ENCODE results near the gene PTPRN. TPM values are rescaled to one million over a fixed set of nuclear protein-coding genes. Genes with fewer than 3 reads are reported as not detected.

The PTPRN gene
- polyA plus RNA-seq, 1 donor (not counting 4 experiments of a cell fraction or from before 2014, with no cell fraction given): not detected

GRCh38 chr2:219300022-219300421, 9.2 kb downstream of the PTPRN start:
- FAIRE-seq (no peak), DNase-seq (ENCODE audit: low read depth, low spot score) (no peak)
- Histone ChIP-seq H3K27ac (ENCODE audit: control insufficient read depth, insufficient read depth, low read length) (no peak overlapping the region), H3K79me2 (ENCODE audit: control insufficient read depth, insufficient read depth, low read length) (no peaks in the 10 kb centered on the region), H3K27me3 (ENCODE audit: control insufficient read depth, extremely low read depth, insufficient read depth, low read length) (peaks cover 45% of the 10 kb centered on the region), H2AFZ (ENCODE audit: control insufficient read depth, low read length) (no peak overlapping the region), H4K20me1 (ENCODE audit: control insufficient read depth, extremely low read depth, insufficient read depth, low read length) (no peaks in the 10 kb centered on the region), H3K9ac (ENCODE audit: control insufficient read depth, extremely low read depth, insufficient read depth, low read length) (no peak overlapping the region), H3K4me1 (ENCODE audit: control insufficient read depth, extremely low read depth, insufficient read depth, low read length) (no peaks in the 10 kb centered on the region), H3K4me2 (ENCODE audit: control insufficient read depth, extremely low read depth, insufficient read depth, low read depth, low read length) (no peak overlapping the region), H3K4me3 (ENCODE audit: control insufficient read depth in 2 of 3, extremely low read depth in 1 of 3, insufficient read depth in 2 of 3, low read depth in 1 of 3, low read length in 3 of 3) (no peak overlapping the region), H3K36me3 (ENCODE audit: control insufficient read depth in 2 of 2, extremely low read depth in 1 of 2, insufficient read depth in 2 of 2, low read length in 2 of 2) (no peaks in the 10 kb centered on the region), H3K9me1 (ENCODE audit: control insufficient read depth, extremely low read depth, insufficient read depth, low read length) (no peaks in the 10 kb centered on the region), H3K9me3 (ENCODE audit: control insufficient read depth, low read depth, low read length) (no peaks in the 10 kb centered on the region)
- no peak for TF ChIP-seq EZH2 (IDR thresholded peaks at IDR 0.05; ENCODE audit: low read length)
- TF ChIP-seq, protein P1, sequence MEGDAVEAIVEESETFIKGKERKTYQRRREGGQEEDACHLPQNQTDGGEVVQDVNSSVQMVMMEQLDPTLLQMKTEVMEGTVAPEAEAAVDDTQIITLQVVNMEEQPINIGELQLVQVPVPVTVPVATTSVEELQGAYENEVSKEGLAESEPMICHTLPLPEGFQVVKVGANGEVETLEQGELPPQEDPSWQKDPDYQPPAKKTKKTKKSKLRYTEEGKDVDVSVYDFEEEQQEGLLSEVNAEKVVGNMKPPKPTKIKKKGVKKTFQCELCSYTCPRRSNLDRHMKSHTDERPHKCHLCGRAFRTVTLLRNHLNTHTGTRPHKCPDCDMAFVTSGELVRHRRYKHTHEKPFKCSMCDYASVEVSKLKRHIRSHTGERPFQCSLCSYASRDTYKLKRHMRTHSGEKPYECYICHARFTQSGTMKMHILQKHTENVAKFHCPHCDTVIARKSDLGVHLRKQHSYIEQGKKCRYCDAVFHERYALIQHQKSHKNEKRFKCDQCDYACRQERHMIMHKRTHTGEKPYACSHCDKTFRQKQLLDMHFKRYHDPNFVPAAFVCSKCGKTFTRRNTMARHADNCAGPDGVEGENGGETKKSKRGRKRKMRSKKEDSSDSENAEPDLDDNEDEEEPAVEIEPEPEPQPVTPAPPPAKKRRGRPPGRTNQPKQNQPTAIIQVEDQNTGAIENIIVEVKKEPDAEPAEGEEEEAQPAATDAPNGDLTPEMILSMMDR (optimal IDR thresholded peaks at IDR 0.05 in 1 of 3, IDR thresholded peaks at IDR 0.05 in 1 of 3, conservative IDR thresholded peaks at IDR 0.05 in 1 of 3; ENCODE audit: extremely low read depth in 1 of 3, insufficient read depth in 2 of 3, low read length in 3 of 3): no peak
- dilution Hi-C loops (cut with MboI; ENCODE audit: extremely low pct_ligation_motif_present, low sequenced_read_pairs): no loop called here

GRCh38 chr2:219299372-219299760, 9.8 kb downstream of the PTPRN start:
- Histone ChIP-seq H3K36me3 (ENCODE audit: control insufficient read depth in 2 of 2, extremely low read depth in 1 of 2, insufficient read depth in 2 of 2, low read length in 2 of 2) (no peaks in the 10 kb centered on the region), H3K9me3 (ENCODE audit: control insufficient read depth, low read depth, low read length) (no peaks in the 10 kb centered on the region), H3K4me2 (ENCODE audit: control insufficient read depth, extremely low read depth, insufficient read depth, low read depth, low read length) (no peak overlapping the region), H3K9ac (ENCODE audit: control insufficient read depth, extremely low read depth, insufficient read depth, low read length) (no peak overlapping the region), H3K4me3 (ENCODE audit: control insufficient read depth in 2 of 3, extremely low read depth in 1 of 3, insufficient read depth in 2 of 3, low read depth in 1 of 3, low read length in 3 of 3) (no peak overlapping the region), H3K4me1 (ENCODE audit: control insufficient read depth, extremely low read depth, insufficient read depth, low read length) (peaks cover 3% of the 10 kb centered on the region), H3K79me2 (ENCODE audit: control insufficient read depth, insufficient read depth, low read length) (no peaks in the 10 kb centered on the region), H3K27me3 (ENCODE audit: control insufficient read depth, extremely low read depth, insufficient read depth, low read length) (peaks cover 45% of the 10 kb centered on the region), H2AFZ (ENCODE audit: control insufficient read depth, low read length) (no peak overlapping the region), H3K27ac (ENCODE audit: control insufficient read depth, insufficient read depth, low read length) (no peak overlapping the region), H4K20me1 (ENCODE audit: control insufficient read depth, extremely low read depth, insufficient read depth, low read length) (no peaks in the 10 kb centered on the region), H3K9me1 (ENCODE audit: control insufficient read depth, extremely low read depth, insufficient read depth, low read length) (no peaks in the 10 kb centered on the region)
- no peak for TF ChIP-seq EZH2 (IDR thresholded peaks at IDR 0.05; ENCODE audit: low read length)
- TF ChIP-seq, protein P1 (optimal IDR thresholded peaks at IDR 0.05 in 1 of 3, IDR thresholded peaks at IDR 0.05 in 1 of 3, conservative IDR thresholded peaks at IDR 0.05 in 1 of 3; ENCODE audit: extremely low read depth in 1 of 3, insufficient read depth in 2 of 3, low read length in 3 of 3): no peak
- DNase-seq (ENCODE audit: low read depth, low spot score): no peak
- FAIRE-seq: no peak
- dilution Hi-C loops (cut with MboI; ENCODE audit: extremely low pct_ligation_motif_present, low sequenced_read_pairs): no loop called here

All from keratinocyte (primary cell).